K562 (cell line): Measurements from ENCODE around the gene ZC3H10. TPM values are rescaled to one million over a fixed set of nuclear protein-coding genes. Genes with fewer than 3 reads are reported as not detected.
A peak's percentile ranks its signal among the peaks of the same experiment; 100 is the strongest.

Experiments
- ARID3A ChIP-seq: IDR thresholded peaks from 2 replicates; pipeline ENCODE4 v1.6.1; 2012; ENCODE audit warnings: low read depth, low read length, improper control_type of control experiment, borderline replicate concordance
- CGGBP1 ChIP-seq: fragments of 250-450 bp; sonication (Bioruptor Pico); IDR thresholded peaks from 2 replicates; pipeline ENCODE4 v1.9.0; 2021; ENCODE audit warnings: mild to moderate bottlenecking
- CHCHD3 ChIP-seq: fragments of 250-450 bp; sonication (Bioruptor Pico); IDR thresholded peaks from 2 replicates; pipeline ENCODE4 v2.1.2; 2022; ENCODE audit warnings: mild to moderate bottlenecking
- CREB1 ChIP-seq, 2 experiments: sonication (generic) in 1 of 2; formaldehyde crosslinking in 1 of 2; IDR thresholded peaks; 2 replicates each; pipeline versions ENCODE4 v1.6.1 to v1.8.0; 2012 to 2022; ENCODE audit warnings: inconsistent platforms in 1 of 2, mild to moderate bottlenecking in 1 of 2, missing genetic modification reagents in 1 of 2, moderate library complexity in 1 of 2
- DIDO1 ChIP-seq: fragments of 450-650 bp; IDR thresholded peaks from 2 replicates; pipeline ENCODE4 v1.6.1; 2016; ENCODE audit warnings: low read depth, missing biosample characterization, missing genetic modification characterization
- DMBX1 ChIP-seq: fragments of 250-450 bp; sonication (Bioruptor Pico); IDR thresholded peaks from 2 replicates; pipeline ENCODE4 v1.8.0; 2022; ENCODE audit warnings: inconsistent platforms, mild to moderate bottlenecking, moderate library complexity, borderline replicate concordance
- E2F5 ChIP-seq: sonication (generic); formaldehyde crosslinking; IDR thresholded peaks from 2 replicates; pipeline ENCODE4 v1.8.0; 2022; ENCODE audit warnings: mild to moderate bottlenecking, missing genetic modification reagents
- MXI1 ChIP-seq: IDR thresholded peaks from 2 replicates; pipeline ENCODE4 v1.6.1; 2011; ENCODE audit warnings: low read depth, mild to moderate bottlenecking, improper control_type of control experiment, low read length
- POLR3G ChIP-seq: IDR thresholded peaks from 2 replicates; pipeline ENCODE4 v1.6.1; 2011; ENCODE audit not compliant: insufficient read length, insufficient replicate concordance; ENCODE audit errors: extremely low read depth
- RAD21 ChIP-seq, 2 experiments: fragments of 250-450 bp in 1 of 2; fragments of 450-650 bp in 1 of 2; sonication (Bioruptor Pico) in 1 of 2; formaldehyde crosslinking in 1 of 2; IDR thresholded peaks in 1 of 2; conservative IDR thresholded peaks in 1 of 2; 2 replicates each; pipeline versions ENCODE4 v1.4.0 to v1.8.0; 2020 to 2022; ENCODE audit warnings: mild to moderate bottlenecking in 2 of 2, moderate library complexity in 1 of 2
- TAF7 ChIP-seq: fragments of 450-650 bp; IDR thresholded peaks from 2 replicates; pipeline ENCODE4 v1.6.1; 2016; ENCODE audit warnings: missing genetic modification characterization, missing compliant biosample characterization
- TFAM ChIP-seq: fragments of 250-450 bp; sonication (Bioruptor Pico); conservative IDR thresholded peaks from 2 replicates; pipeline ENCODE4 v1.5.0; 2021; ENCODE audit warnings: mild to moderate bottlenecking, moderate library complexity
- ZNF134 ChIP-seq: fragments of 250-450 bp; sonication (Bioruptor Pico); conservative IDR thresholded peaks from 2 replicates; pipeline ENCODE4 v1.4.0; 2020
- ZNF41 ChIP-seq: fragments of 250-450 bp; sonication (Bioruptor Pico); conservative IDR thresholded peaks from 2 replicates; pipeline ENCODE4 v1.4.0; 2020; ENCODE audit warnings: mild to moderate bottlenecking
- ZNF518B ChIP-seq: fragments of 250-450 bp; sonication (Bioruptor Pico); IDR thresholded peaks from 2 replicates; pipeline ENCODE4 v1.5.0; 2021; ENCODE audit warnings: mild to moderate bottlenecking, moderate library complexity
- ZNF695 ChIP-seq: fragments of 450-650 bp; formaldehyde crosslinking; IDR thresholded peaks from 2 replicates; pipeline ENCODE4 v1.4.0; 2020; ENCODE audit warnings: mild to moderate bottlenecking, moderate library complexity
- ZNF77 ChIP-seq: fragments of 250-450 bp; sonication (Bioruptor Pico); IDR thresholded peaks from 2 replicates; pipeline ENCODE4 v1.5.0; 2020
- ZNF79 ChIP-seq: fragments of 250-450 bp; sonication (Bioruptor Pico); IDR thresholded peaks from 2 replicates; pipeline ENCODE4 v1.4.0; 2020; ENCODE audit warnings: low read depth, mild to moderate bottlenecking, moderate library complexity
- polyA plus RNA-seq, 8 experiments: library from polyadenylated mRNA; depleted of rRNA in 4 of 8; stranded (reverse) in 5 of 8; unstranded in 3 of 8; fragments of >200 nt; fragmentation: Nextera tagmentation in 2 of 8; fragmentation: Illumina TruSeq in 1 of 8; extraction: Ambion mirVana in 2 of 8; extraction: Trizol in 1 of 8; gene quantifications; 2 replicates each; pipeline versions ENCODE4 v1.2.1 to v1.2.3, GENCODE V29; 2011 to 2014; ENCODE audit warnings: inconsistent platforms in 1 of 8, missing spikeins in 1 of 8
- total RNA-seq, 7 experiments: library from RNA; depleted of rRNA in 6 of 7; stranded (reverse); fragments of >200 nt in 6 of 7; fragmentation: Illumina TruSeq in 2 of 7; extraction: Trizol in 2 of 7; gene quantifications; 2 replicates each; pipeline versions ENCODE4 v1.2.1 to v1.2.3, GENCODE V29; 2011 to 2021; ENCODE audit warnings: low replicate concordance in 1 of 7
- TF ChIP-seq, protein P1 (sequence below): fragments of 450-650 bp; IDR thresholded peaks from 2 replicates; pipeline ENCODE4 v1.6.1; 2018; ENCODE audit warnings: mild to moderate bottlenecking, low read depth; ENCODE audit not compliant: partially characterized antibody

The ZC3H10 gene
- total and polyA plus RNA-seq, 9 of the 15 experiments (the other 6 are each of a cell fraction or from before 2014, with no cell fraction given), result 0.31 to 4.1 (median 1.6) TPM

GRCh38 chr12:56157201-56158028, 39.3 kb downstream of the ZC3H10 start (continued):
- TF ChIP-seq ZNF695 (CRISPR knock-in tag) (no peak), TAF7 (tag) (no peak), ZNF77 (CRISPR knock-in tag) (no peak), ZNF134 (CRISPR knock-in tag) (no peak), ARID3A (no peak), E2F5 (CRISPR knock-in tag) (0 out of 2 replicates have a peak, but pooled peaks have one; percentile 24), CHCHD3 (CRISPR knock-in tag) (no peak), ZNF41 (CRISPR knock-in tag) (no peak), RAD21 (CRISPR knock-in tag; conservative IDR thresholded peaks at IDR 0.05 in 1 of 2, IDR thresholded peaks at IDR 0.05 in 1 of 2) (peak; percentile 14 to 34; a peak in 1 of 4 replicates), MXI1 (no peak), TFAM (CRISPR knock-in tag) (no peak), ZNF79 (no peak), DMBX1 (peak; percentile 52; the same call in 1 of the 2 replicates), DIDO1 (no peak), ZNF518B (CRISPR knock-in tag) (no peak), CREB1 (IDR thresholded peaks at IDR 0.05) (no peak), CREB1 (CRISPR knock-in tag; IDR thresholded peaks at IDR 0.05) (0 out of 2 replicates have a peak, but pooled peaks have one; percentile 37), POLR3G (no peak), CGGBP1 (CRISPR knock-in tag) (no peak)
- TF ChIP-seq, protein P1, sequence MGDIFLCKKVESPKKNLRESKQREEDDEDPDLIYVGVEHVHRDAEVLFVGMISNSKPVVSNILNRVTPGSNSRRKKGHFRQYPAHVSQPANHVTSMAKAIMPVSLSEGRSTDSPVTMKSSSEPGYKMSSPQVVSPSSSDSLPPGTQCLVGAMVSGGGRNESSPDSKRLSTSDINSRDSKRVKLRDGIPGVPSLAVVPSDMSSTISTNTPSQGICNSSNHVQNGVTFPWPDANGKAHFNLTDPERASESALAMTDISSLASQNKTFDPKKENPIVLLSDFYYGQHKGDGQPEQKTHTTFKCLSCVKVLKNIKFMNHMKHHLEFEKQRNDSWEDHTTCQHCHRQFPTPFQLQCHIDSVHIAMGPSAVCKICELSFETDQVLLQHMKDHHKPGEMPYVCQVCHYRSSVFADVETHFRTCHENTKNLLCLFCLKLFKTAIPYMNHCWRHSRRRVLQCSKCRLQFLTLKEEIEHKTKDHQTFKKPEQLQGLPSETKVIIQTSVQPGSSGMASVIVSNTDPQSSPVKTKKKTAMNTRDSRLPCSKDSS, result no peak
